HG02588 (cell line): Measurements from ENCODE around the gene USF2.
"Not testable (repeated sequence)": the region's sequence is repeated elsewhere in the genome, so short reads cannot be mapped to it uniquely, and the experiment has no call there.

Experiments used
- ATAC-seq: cut with Tn5 transposase; IDR thresholded peaks from one replicate; pipeline ENCODE4 v1.9.1; 2021; ENCODE audit warnings: mild to moderate bottlenecking, moderate library complexity; ENCODE audit not compliant: unreplicated experiment

Gene USF2

GRCh38 chr19:35279985-35280821 is 11.4 kb downstream of the USF2 start:
- no peak for ATAC-seq

- ATAC-seq, result no peak
These were observed 12.5 kb downstream of the USF2 start for GRCh38 chr19:35281303-35281702.

- no peak for ATAC-seq
These were observed 15.7 kb downstream of the USF2 start for GRCh38 chr19:35284153-35285094.

- no peak for ATAC-seq
These were observed 16.3 kb downstream of the USF2 start for GRCh38 chr19:35285095-35285449.

- not testable (repeated sequence) for ATAC-seq
These were observed 16.7 kb downstream of the USF2 start for GRCh38 chr19:35285465-35285864.

- not testable (repeated sequence) for ATAC-seq
These were observed 17.3 kb downstream of the USF2 start for GRCh38 chr19:35286101-35286500.

GRCh38 chr19:35287713-35288112 is 19.0 kb downstream of the USF2 start:
- ATAC-seq, result no peak

GRCh38 chr19:35288331-35288730 is 19.6 kb downstream of the USF2 start:
- ATAC-seq, result no peak

GRCh38 chr19:35288906-35289305 is 20.1 kb downstream of the USF2 start:
- no peak for ATAC-seq

- ATAC-seq, result no peak
These were observed 21.8 kb downstream of the USF2 start for GRCh38 chr19:35290381-35291127.

- no peak for ATAC-seq
These were observed 22.5 kb downstream of the USF2 start for GRCh38 chr19:35291259-35291658.

- ATAC-seq, result no peak
These were observed 23.2 kb downstream of the USF2 start, which contains the start of gene MAG for GRCh38 chr19:35291916-35292315. MAG (plus strand) TSS chr19:35292161; CDS start chr19:35295409, 3,248 bp downstream.

GRCh38 chr19:35292421-35293362 is 23.9 kb downstream of the USF2 start:
- no peak for ATAC-seq

GRCh38 chr19:35293363-35293739 is 24.6 kb downstream of the USF2 start:
- ATAC-seq, result no peak

GRCh38 chr19:35293808-35294207 is 25.0 kb downstream of the USF2 start:
- ATAC-seq, result no peak

GRCh38 chr19:35294328-35294727 is 25.6 kb downstream of the USF2 start:
- no peak for ATAC-seq

GRCh38 chr19:35294859-35295791 is 26.4 kb downstream of the USF2 start:
- no peak for ATAC-seq

GRCh38 chr19:35295792-35296462 is 27.2 kb downstream of the USF2 start:
- ATAC-seq, result no peak
